GM23338 (cell line): Measurements from ENCODE around the gene IFNL3.

Experiments used
- CREB1 ChIP-seq: fragments of 250-450 bp; sonication (Bioruptor Pico); IDR thresholded peaks from 2 replicates; pipeline ENCODE4 v1.5.0; 2020; ENCODE audit warnings: low read depth, mild to moderate bottlenecking, moderate library complexity
- CTCF ChIP-seq, 2 experiments: fragments of 200-600 bp in 1 of 2; sonication (generic) in 1 of 2; conservative IDR thresholded peaks; 2 replicates each; pipeline versions ENCODE4 v1.5.1 to v1.6.1; 2016 to 2017; ENCODE audit warnings: antibody characterized with exemption in 2 of 2, low read depth in 2 of 2, mild to moderate bottlenecking in 2 of 2, moderate library complexity in 1 of 2
- ETS1 ChIP-seq: IDR thresholded peaks from 2 replicates; pipeline ENCODE4 v1.6.1; 2016; ENCODE audit warnings: antibody characterized with exemption
- EZH2 ChIP-seq: fragments of 200-600 bp; sonication (generic); IDR thresholded peaks from one replicate; pipeline ENCODE4 v1.8.0; 2017; ENCODE audit warnings: antibody characterized with exemption, mild to moderate bottlenecking, low read depth; ENCODE audit not compliant: unreplicated experiment
- EZH2phosphoT487 ChIP-seq: fragments of 200-600 bp; sonication (generic); IDR thresholded peaks from one replicate; pipeline ENCODE4 v1.8.1; 2018; ENCODE audit warnings: antibody characterized with exemption; ENCODE audit not compliant: unreplicated experiment
- POLR2AphosphoS5 ChIP-seq: IDR thresholded peaks from 2 replicates; pipeline ENCODE4 v1.6.1; 2016; ENCODE audit warnings: antibody characterized with exemption, low read depth
- REST ChIP-seq: IDR thresholded peaks from one replicate; pipeline ENCODE4 v1.6.1; 2018; ENCODE audit warnings: antibody characterized with exemption; ENCODE audit not compliant: unreplicated experiment
- STAT1 ChIP-seq: IDR thresholded peaks from one replicate; pipeline ENCODE4 v1.6.1; 2016; ENCODE audit warnings: antibody characterized with exemption; ENCODE audit not compliant: unreplicated experiment

GRCh38 chr19:39246951-39247669 is 2.3 kb upstream of the IFNL3 start:
- TF ChIP-seq CTCF (conservative IDR thresholded peaks at IDR 0.05; ENCODE audit: low read depth in 2 of 2) (no peak), REST (no peak), EZH2phosphoT487 (no peak), EZH2 (peak; percentile 55), CREB1 (CRISPR knock-in tag) (no peak), STAT1 (no peak), POLR2AphosphoS5 (0 out of 2 replicates have a peak, but pooled peaks have one; percentile 35), ETS1 (no peak)
